Mesothelial cell of epicardium (in vitro differentiated cells): ENCODE results near the gene MB21D2. TPM values are rescaled to one million over a fixed set of nuclear protein-coding genes. Genes with fewer than 3 reads are reported as not detected.

ENCODE experiments used
- DNase-seq, 2 experiments: peaks; one replicate each; pipeline ENCODE4 v3.0.0; 2021; ENCODE audit warnings: low spot score in 2 of 2; ENCODE audit not compliant: unreplicated experiment in 2 of 2
- H3K27ac Mint-ChIP-seq: 2 replicates; pipeline ENCODE4 v1.8.0; 2021; ENCODE audit warnings: mixed read lengths
- H3K27me3 Mint-ChIP-seq: 2 replicates; pipeline ENCODE4 v1.8.0; 2021; ENCODE audit warnings: low read depth, mixed read lengths
- H3K36me3 Mint-ChIP-seq: 2 replicates; pipeline ENCODE4 v1.8.0; 2021; ENCODE audit warnings: mixed read lengths
- H3K4me1 Mint-ChIP-seq: 2 replicates; pipeline ENCODE4 v1.8.0; 2021; ENCODE audit warnings: mixed read lengths
- H3K4me3 Mint-ChIP-seq: 2 replicates; pipeline ENCODE4 v1.8.0; 2021; ENCODE audit warnings: mild to moderate bottlenecking, moderate library complexity, mixed read lengths
- H3K9me3 Mint-ChIP-seq: 2 replicates; pipeline ENCODE4 v1.8.0; 2021; ENCODE audit warnings: mixed read lengths
- total RNA-seq: library from RNA; stranded (reverse); gene quantifications from 3 replicates; pipeline ENCODE4 v1.2.1, GENCODE V29; 2021
- TF ChIP-seq, protein P1 (sequence below): fragments of 200-600 bp; sonication (generic); IDR thresholded peaks from one replicate; pipeline ENCODE4 v1.5.0; 2021; ENCODE audit warnings: antibody characterized with exemption; ENCODE audit not compliant: unreplicated experiment

Gene MB21D2
- total RNA-seq, 1 donor from 2014 or later: 8.5 TPM

- no peaks in the 10 kb centered on the region for H3K9me3 Mint-ChIP-seq
- no peaks in the 10 kb centered on the region for H3K27me3 Mint-ChIP-seq
- H3K4me3 Mint-ChIP-seq: no peak overlapping the region
- DNase-seq: no peak
- H3K27ac Mint-ChIP-seq: no peak overlapping the region
- TF ChIP-seq, protein P1, sequence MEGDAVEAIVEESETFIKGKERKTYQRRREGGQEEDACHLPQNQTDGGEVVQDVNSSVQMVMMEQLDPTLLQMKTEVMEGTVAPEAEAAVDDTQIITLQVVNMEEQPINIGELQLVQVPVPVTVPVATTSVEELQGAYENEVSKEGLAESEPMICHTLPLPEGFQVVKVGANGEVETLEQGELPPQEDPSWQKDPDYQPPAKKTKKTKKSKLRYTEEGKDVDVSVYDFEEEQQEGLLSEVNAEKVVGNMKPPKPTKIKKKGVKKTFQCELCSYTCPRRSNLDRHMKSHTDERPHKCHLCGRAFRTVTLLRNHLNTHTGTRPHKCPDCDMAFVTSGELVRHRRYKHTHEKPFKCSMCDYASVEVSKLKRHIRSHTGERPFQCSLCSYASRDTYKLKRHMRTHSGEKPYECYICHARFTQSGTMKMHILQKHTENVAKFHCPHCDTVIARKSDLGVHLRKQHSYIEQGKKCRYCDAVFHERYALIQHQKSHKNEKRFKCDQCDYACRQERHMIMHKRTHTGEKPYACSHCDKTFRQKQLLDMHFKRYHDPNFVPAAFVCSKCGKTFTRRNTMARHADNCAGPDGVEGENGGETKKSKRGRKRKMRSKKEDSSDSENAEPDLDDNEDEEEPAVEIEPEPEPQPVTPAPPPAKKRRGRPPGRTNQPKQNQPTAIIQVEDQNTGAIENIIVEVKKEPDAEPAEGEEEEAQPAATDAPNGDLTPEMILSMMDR: no peak
- H3K36me3 Mint-ChIP-seq: no peaks in the 10 kb centered on the region
- H3K4me1 Mint-ChIP-seq: peaks cover 4% of the 10 kb centered on the region
Observed at GRCh38 chr3:192747746-192748145, 169.9 kb downstream of the MB21D2 start.

DNA sequence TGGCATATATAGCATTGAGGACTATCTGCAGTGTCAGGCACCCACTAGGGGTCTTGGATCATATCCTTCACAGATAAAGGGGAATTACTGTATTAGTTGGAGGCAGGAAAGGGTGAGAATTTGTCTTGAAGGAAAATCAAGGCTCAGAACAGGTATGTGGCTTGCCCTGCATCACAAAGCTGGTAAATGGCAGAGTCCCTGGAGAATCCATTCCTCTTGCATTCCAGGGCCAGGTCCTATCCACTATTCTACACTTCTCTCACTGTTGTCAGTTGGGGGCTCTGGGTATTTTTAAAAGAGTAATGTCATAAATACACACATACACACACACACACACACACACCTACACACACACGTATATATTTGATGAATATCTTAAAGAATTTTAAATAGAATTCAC lies 170.5 kb downstream of the MB21D2 start:
- TF ChIP-seq, protein P1: no peak
- no peak overlapping the region for H3K27ac Mint-ChIP-seq
- no peak overlapping the region for H3K4me3 Mint-ChIP-seq

More for the DNA sequence above, 170.5 kb downstream of the MB21D2 start:
- no peaks in the 10 kb centered on the region for H3K9me3 Mint-ChIP-seq
- no peaks in the 10 kb centered on the region for H3K27me3 Mint-ChIP-seq
- no peak for DNase-seq
- no peaks in the 10 kb centered on the region for H3K36me3 Mint-ChIP-seq
- peaks cover 4% of the 10 kb centered on the region for H3K4me1 Mint-ChIP-seq

Other genes starting within 250 kb of the MB21D2 start
- gene FGF12, start 190.3 kb downstream of the MB21D2 start, total RNA-seq: 0.97 to 1.2 TPM (median 1.0 TPM) in 3 replicates